Measurements from ENCODE around the gene KIT. TPM values are rescaled to one million over a fixed set of nuclear protein-coding genes. Genes with fewer than 3 reads are reported as not detected.
A peak's percentile ranks its signal among the peaks of the same experiment; 100 is the strongest.

Gene KIT
- total RNA-seq, 2 experiments from 2014 or later = 0.05 to 0.36 TPM

DNA sequence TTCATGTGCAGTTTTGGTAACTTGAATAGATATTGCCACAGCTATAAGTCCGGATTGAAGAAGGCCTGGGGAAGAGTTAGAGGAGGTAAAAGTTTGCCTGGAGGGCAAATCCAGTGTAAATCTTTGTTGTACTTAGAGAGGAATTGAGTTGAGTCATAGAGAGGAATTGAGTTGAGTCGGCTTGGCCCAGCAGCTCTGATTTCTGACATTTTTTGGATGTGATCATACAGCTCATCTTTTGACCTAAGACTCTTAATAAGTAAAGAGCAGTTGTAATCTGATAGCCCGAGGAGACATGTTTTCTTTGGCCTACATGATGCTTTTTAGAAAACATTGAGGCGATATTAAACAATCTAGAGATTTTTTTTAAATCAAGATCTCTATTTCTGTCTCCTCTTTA lies 3.9 kb downstream of the KIT start:
- Histone ChIP-seq H3K27me3 (ENCODE audit: control insufficient read depth in 1 of 2, insufficient read depth in 2 of 2, low read length in 2 of 2) (peaks cover 43 to 59% of the 10 kb centered on the region in 2 experiments), H3K4me1 (ENCODE audit: insufficient read depth, low read length) (peaks cover 24% of the 10 kb centered on the region), H3K27ac (ENCODE audit: low read depth in 1 of 2, low read length in 2 of 2) (no peak overlapping the region), H3K36me3 (ENCODE audit: insufficient read depth, low read length) (no peaks in the 10 kb centered on the region), H3K4me3 (ENCODE audit: low read length) (no peak overlapping the region), H3K9me3 (ENCODE audit: control insufficient read depth in 1 of 2, insufficient read depth in 1 of 2, low read length in 2 of 2) (peaks cover 0 to 6% of the 10 kb centered on the region in 2 experiments)
- no peaks in the 10 kb centered on the region for H3K9me3 Mint-ChIP-seq
- ATAC-seq (ENCODE audit: poor library complexity) (no peak), DNase-seq (no peak)
- no peak overlapping the region for H3K27ac Mint-ChIP-seq
- TF ChIP-seq, protein P1, sequence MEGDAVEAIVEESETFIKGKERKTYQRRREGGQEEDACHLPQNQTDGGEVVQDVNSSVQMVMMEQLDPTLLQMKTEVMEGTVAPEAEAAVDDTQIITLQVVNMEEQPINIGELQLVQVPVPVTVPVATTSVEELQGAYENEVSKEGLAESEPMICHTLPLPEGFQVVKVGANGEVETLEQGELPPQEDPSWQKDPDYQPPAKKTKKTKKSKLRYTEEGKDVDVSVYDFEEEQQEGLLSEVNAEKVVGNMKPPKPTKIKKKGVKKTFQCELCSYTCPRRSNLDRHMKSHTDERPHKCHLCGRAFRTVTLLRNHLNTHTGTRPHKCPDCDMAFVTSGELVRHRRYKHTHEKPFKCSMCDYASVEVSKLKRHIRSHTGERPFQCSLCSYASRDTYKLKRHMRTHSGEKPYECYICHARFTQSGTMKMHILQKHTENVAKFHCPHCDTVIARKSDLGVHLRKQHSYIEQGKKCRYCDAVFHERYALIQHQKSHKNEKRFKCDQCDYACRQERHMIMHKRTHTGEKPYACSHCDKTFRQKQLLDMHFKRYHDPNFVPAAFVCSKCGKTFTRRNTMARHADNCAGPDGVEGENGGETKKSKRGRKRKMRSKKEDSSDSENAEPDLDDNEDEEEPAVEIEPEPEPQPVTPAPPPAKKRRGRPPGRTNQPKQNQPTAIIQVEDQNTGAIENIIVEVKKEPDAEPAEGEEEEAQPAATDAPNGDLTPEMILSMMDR (IDR thresholded peaks at IDR 0.05) = no peak
- H3K4me3 Mint-ChIP-seq = peak overlapping the region; percentile 11
- CTCF ChIA-PET = no interaction called here
- H3K4me1 Mint-ChIP-seq (ENCODE audit: low read depth) = peaks cover 20% of the 10 kb centered on the region
- H3K27me3 Mint-ChIP-seq = peaks cover 67% of the 10 kb centered on the region
- intact Hi-C loops (cut with DNase I, micrococcal nuclease) = no loop called here
- POLR2A ChIA-PET = no interaction called here
- no peaks in the 10 kb centered on the region for H3K36me3 Mint-ChIP-seq (ENCODE audit: low read depth)

DNA sequence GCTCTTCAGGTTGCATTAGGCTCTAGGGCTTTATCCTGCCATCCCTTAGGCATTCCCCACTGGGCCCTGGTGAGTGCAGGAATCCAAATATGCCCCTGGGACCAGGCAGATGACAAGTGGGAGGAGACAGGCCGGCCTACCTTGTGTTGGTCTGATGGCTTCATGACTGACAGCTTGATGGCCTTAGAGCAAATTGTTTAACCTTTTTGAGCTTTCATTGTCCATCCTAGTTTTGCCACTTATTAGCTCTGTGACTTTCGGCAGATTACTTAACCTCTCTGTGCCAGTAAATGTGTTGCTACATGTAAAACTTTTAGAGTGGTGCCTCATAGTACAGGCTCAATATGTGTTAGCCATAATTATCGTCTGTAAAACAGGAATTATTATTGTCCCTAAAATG lies 4.4 kb downstream of the KIT start:
- H3K4me1 Mint-ChIP-seq (ENCODE audit: low read depth) = peaks cover 15% of the 10 kb centered on the region
- H3K4me3 Mint-ChIP-seq = no peak overlapping the region
- H3K27me3 Mint-ChIP-seq = peaks cover 64% of the 10 kb centered on the region
- H3K36me3 Mint-ChIP-seq (ENCODE audit: low read depth) = no peaks in the 10 kb centered on the region
- ATAC-seq (ENCODE audit: poor library complexity) = no peak
- ChIA-PET CTCF (no interaction called here), POLR2A (no interaction called here)
- TF ChIP-seq, protein P1 (IDR thresholded peaks at IDR 0.05) = no peak
- intact Hi-C loops (cut with DNase I, micrococcal nuclease) = no loop called here
- H3K4me1 ChIP-seq (ENCODE audit: insufficient read depth, low read length) = peaks cover 23% of the 10 kb centered on the region
- H3K27ac ChIP-seq (ENCODE audit: low read depth in 1 of 2, low read length in 2 of 2) = no peak overlapping the region
- H3K27me3 ChIP-seq (ENCODE audit: control insufficient read depth in 1 of 2, insufficient read depth in 2 of 2, low read length in 2 of 2) = peaks cover 39 to 59% of the 10 kb centered on the region in 2 experiments
- no peak overlapping the region for H3K27ac Mint-ChIP-seq
- peaks cover 0 to 5% of the 10 kb centered on the region in 2 experiments for H3K9me3 ChIP-seq (ENCODE audit: control insufficient read depth in 1 of 2, insufficient read depth in 1 of 2, low read length in 2 of 2)
- H3K9me3 Mint-ChIP-seq = no peaks in the 10 kb centered on the region
- no peak for DNase-seq
- no peak overlapping the region for H3K4me3 ChIP-seq (ENCODE audit: low read length)
- no peaks in the 10 kb centered on the region for H3K36me3 ChIP-seq (ENCODE audit: insufficient read depth, low read length)

DNA sequence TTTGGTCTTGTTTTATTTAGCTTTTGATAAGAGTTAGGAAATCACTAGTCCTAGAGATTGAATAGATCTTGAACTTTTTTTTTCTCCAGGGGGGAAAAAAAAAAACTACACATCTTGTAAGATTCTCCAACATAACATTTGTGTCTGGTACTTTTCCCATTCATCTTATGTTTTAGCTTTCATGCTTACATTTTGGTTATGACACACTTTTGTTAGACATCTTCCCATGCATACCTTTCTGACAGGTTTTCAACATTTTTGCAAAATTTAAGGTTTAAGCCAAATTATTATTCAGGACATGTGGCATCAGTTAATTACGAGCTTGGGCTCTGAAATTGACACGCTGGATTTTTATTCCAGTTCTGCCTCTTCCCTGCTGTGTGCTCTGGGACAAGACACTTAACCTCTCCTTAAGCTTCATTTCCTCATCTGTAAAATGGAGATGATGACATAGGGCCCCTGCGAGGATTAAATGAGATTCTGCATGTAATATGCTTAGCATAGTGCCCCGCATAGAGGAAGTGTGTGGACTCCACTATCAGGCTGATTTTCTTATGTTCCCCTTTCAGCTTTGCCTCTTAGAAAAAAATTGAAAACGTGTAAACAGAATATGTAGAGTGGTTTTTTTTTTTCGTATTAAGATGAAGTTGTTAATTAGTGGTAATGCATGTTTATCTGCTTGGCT lies 5.3 kb downstream of the KIT start:
- Mint-ChIP-seq H3K27ac (no peak overlapping the region), H3K4me3 (no peak overlapping the region), H3K36me3 (ENCODE audit: low read depth) (no peaks in the 10 kb centered on the region), H3K27me3 (peaks cover 71% of the 10 kb centered on the region), H3K9me3 (no peaks in the 10 kb centered on the region), H3K4me1 (ENCODE audit: low read depth) (peaks cover 15% of the 10 kb centered on the region)
- no peak overlapping the region for H3K27ac ChIP-seq (ENCODE audit: low read depth in 1 of 2, low read length in 2 of 2)
- ChIA-PET POLR2A (no interaction called here), CTCF (interaction anchor here (0.6 kb wide), 1 partner anchor 93 kb away, joined by 3 read pairs; no protein-coding TSS in a partner anchor)
- ATAC-seq (ENCODE audit: poor library complexity) = no peak
- intact Hi-C loops (cut with DNase I, micrococcal nuclease) = no loop called here
- no peaks in the 10 kb centered on the region for H3K9me3 ChIP-seq (ENCODE audit: control insufficient read depth in 1 of 2, insufficient read depth in 1 of 2, low read length in 2 of 2)
- H3K36me3 ChIP-seq (ENCODE audit: insufficient read depth, low read length) = no peaks in the 10 kb centered on the region
- TF ChIP-seq, protein P1 (IDR thresholded peaks at IDR 0.05) = no peak
- no peak overlapping the region for H3K4me3 ChIP-seq (ENCODE audit: low read length)
- H3K27me3 ChIP-seq (ENCODE audit: control insufficient read depth in 1 of 2, insufficient read depth in 2 of 2, low read length in 2 of 2) = peaks cover 31 to 50% of the 10 kb centered on the region in 2 experiments
- H3K4me1 ChIP-seq (ENCODE audit: insufficient read depth, low read length) = peaks cover 15% of the 10 kb centered on the region
- peak in 2 of 14 experiments; percentile 13 to 25 for DNase-seq
